RWPE1 (cell line): Measurements from ENCODE around the gene PGAM5.
A peak's percentile ranks its signal among the peaks of the same experiment; 100 is the strongest.

Experiments used
- CTCF ChIA-PET: fragments of 350-600 bp; sonication (Branson Sonifier 250); formaldehyde crosslinking; extraction: SDS; loops from one replicate; lab custom pipeline; 2021; lab: Yijun Ruan, JAX
- POLR2A ChIA-PET: fragments of 400-600 bp; formaldehyde crosslinking; extraction: SDS; loops from one replicate; lab custom pipeline; 2020; ENCODE audit warnings: antibody characterized with exemption; ENCODE audit not compliant: low non-redundant PET; lab: Yijun Ruan, JAX
- DNase-seq: peaks from one replicate; pipeline ENCODE4 v3.0.0; 2012; ENCODE audit warnings: low spot score
- H3K27ac ChIP-seq: fragments of 450-650 bp; 2 replicates; pipeline ENCODE4 v1.5.1; 2017
- CTCF ChIP-seq: fragments of 450-650 bp; conservative IDR thresholded peaks from 2 replicates; pipeline ENCODE4 v1.5.1; 2017; ENCODE audit warnings: low read depth, mild to moderate bottlenecking

The PGAM5 gene

GRCh38 chr12:132724506-132725241 lies 14.0 kb downstream of the PGAM5 start:
- CTCF ChIA-PET, result interaction anchor here (0.6 kb wide), 1 partner anchor 44 kb away, joined by 3 read pairs; no protein-coding TSS in a partner anchor
- no peak for TF ChIP-seq CTCF
- H3K27ac ChIP-seq, result peak overlapping the region; percentile 30
- POLR2A ChIA-PET, result no interaction called here
- DNase-seq, result no peak

- H3K27ac ChIP-seq, result no peak overlapping the region
- no peak for DNase-seq
- CTCF ChIA-PET, result no interaction called here
- POLR2A ChIA-PET, result no interaction called here
- TF ChIP-seq CTCF, result no peak
Observed at GRCh38 chr12:132726386-132726785, 15.7 kb downstream of the PGAM5 start.

GRCh38 chr12:132727091-132727794 lies 16.6 kb downstream of the PGAM5 start:
- ChIA-PET CTCF (no interaction called here), POLR2A (no interaction called here)
- H3K27ac ChIP-seq, result peak overlapping the region; percentile 23; the same call in 1 of the 2 replicates
- DNase-seq, result no peak
- no peak for TF ChIP-seq CTCF

DNA sequence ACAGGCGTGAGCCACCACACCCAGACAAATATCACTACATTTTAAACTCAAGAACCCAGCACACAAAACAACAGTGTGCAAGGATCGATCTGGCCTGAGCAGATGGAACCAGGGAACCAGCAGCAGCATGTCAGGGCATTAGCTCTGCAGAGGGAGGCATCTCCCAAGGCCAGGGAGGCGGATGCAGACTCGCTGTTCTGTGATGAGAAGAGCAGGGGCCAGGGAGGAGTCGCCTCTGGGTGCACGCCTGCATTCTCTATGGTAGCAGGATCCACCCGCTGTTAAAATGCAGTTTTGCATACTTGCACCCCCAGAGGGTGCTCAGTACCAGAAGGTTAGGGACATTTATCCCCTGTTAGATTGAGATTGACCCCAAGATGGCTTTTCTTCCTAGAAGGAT lies 17.9 kb downstream of the PGAM5 start:
- no peak for TF ChIP-seq CTCF
- H3K27ac ChIP-seq, result peak overlapping the region; percentile 23; the same call in 1 of the 2 replicates
- DNase-seq, result no peak
- CTCF ChIA-PET, result no interaction called here
- POLR2A ChIA-PET, result no interaction called here

DNA sequence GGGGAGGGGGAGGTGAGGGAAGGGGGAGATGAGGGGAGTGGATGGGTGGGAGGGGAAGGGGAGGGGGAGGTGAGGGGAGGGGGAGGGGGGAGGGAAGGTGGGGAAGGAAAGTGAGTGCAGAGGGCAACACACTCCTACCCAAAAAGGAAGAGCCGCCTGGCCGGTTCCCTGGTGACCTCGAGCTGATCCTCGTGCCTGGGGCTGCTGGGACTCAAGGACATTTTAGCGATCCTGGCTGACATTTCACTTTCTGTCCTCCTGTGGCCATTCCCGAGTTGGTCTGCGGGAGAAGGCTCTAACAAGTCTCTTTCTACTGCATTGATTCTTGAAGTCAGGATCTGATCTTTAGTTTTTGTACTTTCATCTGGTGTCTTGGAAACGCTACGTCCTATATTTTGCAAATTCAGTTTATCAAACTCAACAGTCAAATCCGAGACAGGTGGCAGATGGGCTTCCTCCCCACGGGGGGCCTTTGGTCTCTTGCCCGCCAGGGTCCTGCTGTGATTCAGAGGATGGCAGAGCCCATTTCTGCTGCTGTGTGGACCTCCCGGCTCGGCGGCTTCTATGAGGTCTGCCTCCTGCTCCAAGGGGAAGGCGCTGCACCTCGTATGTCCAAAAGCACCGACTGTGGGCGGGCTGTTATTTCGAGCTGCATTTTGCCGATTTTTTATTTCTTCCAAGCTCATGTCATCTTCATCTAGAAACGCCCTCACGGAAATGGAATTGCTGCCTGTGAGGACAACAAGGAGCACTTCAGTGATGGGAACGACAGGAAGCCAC lies 19.1 kb downstream of the PGAM5 start:
- ChIA-PET CTCF (interaction anchor here (0.6 kb wide), 1 partner anchor 168 kb away, joined by 3 read pairs; no protein-coding TSS in a partner anchor), POLR2A (no interaction called here)
- H3K27ac ChIP-seq, result peak overlapping the region; percentile 35

More for the DNA sequence above, 19.1 kb downstream of the PGAM5 start:
- no peak for TF ChIP-seq CTCF
- no peak for DNase-seq
